ENCODE results near the gene DHX30.

DHX30 gene

GRCh38 chr3:47838503-47838902 lies 35.6 kb downstream of the DHX30 start:
- peaks cover 90% of the 10 kb centered on the region for H3K36me3 ChIP-seq (replicated peaks)

GRCh38 chr3:47841786-47842349 lies 38.9 kb downstream of the DHX30 start:
- no peaks in the 10 kb centered on the region for H3K27me3 ChIP-seq (ENCODE audit: low read depth)
- H3K9me3 ChIP-seq, result no peaks in the 10 kb centered on the region
- in situ Hi-C loops (cut with MboI; ENCODE audit: low sequenced_read_pairs), result loop anchor here (10.0 kb wide), 1 partner anchor 143 kb away; no protein-coding TSS in a partner anchor
- peaks cover 10% of the 10 kb centered on the region for H3K4me1 ChIP-seq
- no peak overlapping the region for H3K4me3 ChIP-seq
- DNase-seq (ENCODE audit: low spot score in 2 of 2), result peak in 1 of 2 experiments; percentile 53
- peaks cover 97% of the 10 kb centered on the region for H3K36me3 ChIP-seq (replicated peaks)

More at GRCh38 chr3:47838503-47838902, 35.6 kb downstream of the DHX30 start:
- in situ Hi-C loops (cut with MboI; ENCODE audit: low sequenced_read_pairs), result no loop called here
- no peaks in the 10 kb centered on the region for H3K27me3 ChIP-seq (ENCODE audit: low read depth)
- DNase-seq (ENCODE audit: low spot score in 2 of 2), result no peak
- H3K4me1 ChIP-seq, result peaks cover 10% of the 10 kb centered on the region
- no peaks in the 10 kb centered on the region for H3K9me3 ChIP-seq
- H3K4me3 ChIP-seq, result no peak overlapping the region

- DNase-seq (ENCODE audit: low spot score in 2 of 2), result no peak
- no peaks in the 10 kb centered on the region for H3K27me3 ChIP-seq (ENCODE audit: low read depth)
- H3K4me3 ChIP-seq, result no peak overlapping the region
- H3K4me1 ChIP-seq, result peaks cover 6% of the 10 kb centered on the region
- in situ Hi-C loops (cut with MboI; ENCODE audit: low sequenced_read_pairs), result loop anchor here (5.0 to 10.0 kb wide), 2 partner anchors 138 to 306 kb away; no protein-coding TSS in a partner anchor
- peaks cover 98% of the 10 kb centered on the region for H3K36me3 ChIP-seq (replicated peaks)
- no peaks in the 10 kb centered on the region for H3K9me3 ChIP-seq
Observed at GRCh38 chr3:47846186-47846879, 43.4 kb downstream of the DHX30 start.

- no peak for DNase-seq (ENCODE audit: low spot score in 2 of 2)
- no peaks in the 10 kb centered on the region for H3K27me3 ChIP-seq (ENCODE audit: low read depth)
- H3K4me1 ChIP-seq, result peaks cover under 1% of the 10 kb centered on the region
- H3K4me3 ChIP-seq, result no peak overlapping the region
- in situ Hi-C loops (cut with MboI; ENCODE audit: low sequenced_read_pairs), result loop anchor here (5.0 to 10.0 kb wide), 2 partner anchors 138 to 305 kb away; no protein-coding TSS in a partner anchor
- no peaks in the 10 kb centered on the region for H3K9me3 ChIP-seq
- H3K36me3 ChIP-seq (replicated peaks), result peaks cover 93% of the 10 kb centered on the region
Observed at GRCh38 chr3:47846880-47847248, 43.9 kb downstream of the DHX30 start.

- Histone ChIP-seq H3K36me3 (replicated peaks) (peaks cover 89% of the 10 kb centered on the region), H3K4me3 (no peak overlapping the region), H3K4me1 (no peaks in the 10 kb centered on the region; the same call in 1 of the 2 replicates), H3K9me3 (no peaks in the 10 kb centered on the region), H3K27me3 (ENCODE audit: low read depth) (no peaks in the 10 kb centered on the region)
- in situ Hi-C loops (cut with MboI; ENCODE audit: low sequenced_read_pairs), result loop anchor here (5.0 to 10.0 kb wide), 2 partner anchors 138 to 305 kb away; no protein-coding TSS in a partner anchor
- DNase-seq (ENCODE audit: low spot score in 2 of 2), result no peak
Observed at GRCh38 chr3:47847260-47847659, 44.3 kb downstream of the DHX30 start.

- peaks cover 84% of the 10 kb centered on the region for H3K36me3 ChIP-seq (replicated peaks)
- no peak for DNase-seq (ENCODE audit: low spot score in 2 of 2)
- in situ Hi-C loops (cut with MboI; ENCODE audit: low sequenced_read_pairs), result loop anchor here (5.0 to 10.0 kb wide), 2 partner anchors 137 to 304 kb away; no protein-coding TSS in a partner anchor
Observed at GRCh38 chr3:47847801-47848518, 45.0 kb downstream of the DHX30 start.

GRCh38 chr3:47848599-47849117 lies 45.7 kb downstream of the DHX30 start:
- in situ Hi-C loops (cut with MboI; ENCODE audit: low sequenced_read_pairs), result loop anchor here (5.0 to 10.0 kb wide), 2 partner anchors 136 to 304 kb away; no protein-coding TSS in a partner anchor
- peaks cover 79% of the 10 kb centered on the region for H3K36me3 ChIP-seq (replicated peaks)

More at GRCh38 chr3:47847801-47848518, 45.0 kb downstream of the DHX30 start:
- H3K4me3 ChIP-seq, result no peak overlapping the region
- H3K4me1 ChIP-seq, result no peaks in the 10 kb centered on the region
- H3K9me3 ChIP-seq, result no peaks in the 10 kb centered on the region
- no peaks in the 10 kb centered on the region for H3K27me3 ChIP-seq (ENCODE audit: low read depth)

GRCh38 chr3:47849186-47849698 lies 46.3 kb downstream of the DHX30 start:
- Histone ChIP-seq H3K36me3 (replicated peaks) (peaks cover 79% of the 10 kb centered on the region), H3K27me3 (ENCODE audit: low read depth) (no peaks in the 10 kb centered on the region), H3K4me3 (no peak overlapping the region), H3K4me1 (no peaks in the 10 kb centered on the region), H3K9me3 (no peaks in the 10 kb centered on the region)
- DNase-seq (ENCODE audit: low spot score in 2 of 2), result no peak
- in situ Hi-C loops (cut with MboI; ENCODE audit: low sequenced_read_pairs), result loop anchor here (5.0 to 10.0 kb wide), 2 partner anchors 136 to 303 kb away; no protein-coding TSS in a partner anchor

More at GRCh38 chr3:47848599-47849117, 45.7 kb downstream of the DHX30 start:
- no peak for DNase-seq (ENCODE audit: low spot score in 2 of 2)
- no peaks in the 10 kb centered on the region for H3K27me3 ChIP-seq (ENCODE audit: low read depth)
- no peak overlapping the region for H3K4me3 ChIP-seq
- H3K9me3 ChIP-seq, result no peaks in the 10 kb centered on the region
- no peaks in the 10 kb centered on the region for H3K4me1 ChIP-seq

- peak in 1 of 2 experiments; percentile 40 for DNase-seq (ENCODE audit: low spot score in 2 of 2)
- Histone ChIP-seq H3K4me3 (no peak overlapping the region), H3K4me1 (no peaks in the 10 kb centered on the region), H3K27me3 (ENCODE audit: low read depth) (no peaks in the 10 kb centered on the region), H3K36me3 (replicated peaks) (peaks cover 79% of the 10 kb centered on the region), H3K9me3 (no peaks in the 10 kb centered on the region)
- in situ Hi-C loops (cut with MboI; ENCODE audit: low sequenced_read_pairs), result loop anchor here (5.0 to 10.0 kb wide), 2 partner anchors 135 to 302 kb away; no protein-coding TSS in a partner anchor
Observed at GRCh38 chr3:47849699-47850563, 47.0 kb downstream of the DHX30 start.

GRCh38 chr3:47850564-47851410 lies 47.8 kb downstream of the DHX30 start:
- Histone ChIP-seq H3K36me3 (replicated peaks) (peaks cover 79% of the 10 kb centered on the region), H3K4me3 (no peak overlapping the region), H3K9me3 (no peaks in the 10 kb centered on the region), H3K27me3 (ENCODE audit: low read depth) (no peaks in the 10 kb centered on the region), H3K4me1 (no peaks in the 10 kb centered on the region)
- DNase-seq (ENCODE audit: low spot score in 2 of 2), result no peak
- in situ Hi-C loops (cut with MboI; ENCODE audit: low sequenced_read_pairs), result no loop called here

- Histone ChIP-seq H3K4me3 (no peak overlapping the region), H3K27me3 (ENCODE audit: low read depth) (no peaks in the 10 kb centered on the region), H3K4me1 (no peaks in the 10 kb centered on the region), H3K36me3 (replicated peaks) (peaks cover 79% of the 10 kb centered on the region), H3K9me3 (no peaks in the 10 kb centered on the region)
- in situ Hi-C loops (cut with MboI; ENCODE audit: low sequenced_read_pairs), result no loop called here
- no peak for DNase-seq (ENCODE audit: low spot score in 2 of 2)
Observed at GRCh38 chr3:47851888-47852603, 49.1 kb downstream of the DHX30 start.

Measured in HAP-1 (cell line).